UCSD-AML1 (cell line): ENCODE measurements around the gene ZNF598.
A peak's percentile ranks its signal among the peaks of the same experiment; 100 is the strongest.

Source experiments
- DNase-seq: peaks from one replicate; lab custom pipeline; 2025; ENCODE audit not compliant: unreplicated experiment; lab: John Stamatoyannopoulos, UW

The ZNF598 gene

GRCh38 chr16:2009791-2010510 lies at the start of gene ZNF598:
TSS of gene ZNF598 (minus strand) at chr16:2009821.
- DNase-seq, result peak; percentile 89

DNA sequence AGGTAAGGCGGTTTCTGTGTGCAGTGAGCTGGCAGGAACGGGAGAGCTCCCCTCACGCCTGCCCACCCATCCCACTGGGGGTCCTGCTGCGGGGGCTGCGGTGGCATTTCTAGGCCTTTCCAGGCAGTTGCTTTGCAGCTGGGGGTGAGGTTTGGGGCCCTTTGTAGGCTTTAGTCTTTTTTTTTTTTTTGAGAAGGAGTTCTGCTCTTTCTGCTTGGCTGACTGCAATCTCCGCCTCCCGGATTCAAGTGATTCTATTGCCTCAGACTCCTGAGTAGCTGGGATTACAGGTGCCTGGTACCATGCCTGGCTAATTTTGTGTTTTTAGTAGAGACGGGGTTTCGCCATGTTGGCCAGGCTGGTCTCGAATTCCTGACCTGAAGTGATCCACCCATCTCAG lies 49.3 kb upstream of the ZNF598 start:
- no peak for DNase-seq

- no peak for DNase-seq
These were observed 48.8 kb upstream of the ZNF598 start for GRCh38 chr16:2058420-2058819.

GRCh38 chr16:2057438-2057837 lies 47.8 kb upstream of the ZNF598 start:
- DNase-seq, result no peak

DNA sequence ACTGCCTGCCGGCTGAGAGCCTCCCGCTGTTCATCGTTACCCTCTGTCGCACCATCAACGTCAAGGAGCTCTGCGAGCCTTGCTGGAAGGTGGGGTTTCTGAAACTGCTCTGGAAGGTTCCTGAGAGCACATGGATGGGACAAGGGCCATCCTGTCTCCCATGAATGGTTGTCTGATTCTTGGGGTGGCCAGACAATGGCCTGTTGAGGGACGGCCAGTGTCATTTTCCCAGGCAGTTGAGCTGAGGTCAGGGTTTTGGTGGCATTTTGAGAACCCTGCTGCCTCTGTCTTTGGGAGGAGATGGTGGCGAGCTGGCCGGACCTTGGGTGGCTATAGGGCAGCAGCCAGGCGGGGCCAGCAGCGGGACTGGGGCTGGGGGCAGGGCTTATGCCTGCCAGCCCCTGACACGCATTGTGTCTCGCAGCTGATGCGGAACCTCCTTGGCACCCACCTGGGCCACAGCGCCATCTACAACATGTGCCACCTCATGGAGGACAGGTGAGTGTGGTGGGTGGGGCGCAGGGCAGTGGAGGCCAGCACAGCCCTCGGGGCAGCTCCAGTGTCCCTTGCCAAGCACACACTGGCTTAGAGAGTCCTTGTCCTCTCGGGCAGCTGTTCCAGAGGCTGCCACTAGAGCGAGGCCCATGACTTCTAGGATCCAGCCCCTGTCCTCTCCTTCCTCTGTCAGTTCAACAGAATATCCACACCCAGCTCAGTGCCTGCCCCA lies 47.2 kb upstream of the ZNF598 start:
- peak; percentile 21 for DNase-seq

DNA sequence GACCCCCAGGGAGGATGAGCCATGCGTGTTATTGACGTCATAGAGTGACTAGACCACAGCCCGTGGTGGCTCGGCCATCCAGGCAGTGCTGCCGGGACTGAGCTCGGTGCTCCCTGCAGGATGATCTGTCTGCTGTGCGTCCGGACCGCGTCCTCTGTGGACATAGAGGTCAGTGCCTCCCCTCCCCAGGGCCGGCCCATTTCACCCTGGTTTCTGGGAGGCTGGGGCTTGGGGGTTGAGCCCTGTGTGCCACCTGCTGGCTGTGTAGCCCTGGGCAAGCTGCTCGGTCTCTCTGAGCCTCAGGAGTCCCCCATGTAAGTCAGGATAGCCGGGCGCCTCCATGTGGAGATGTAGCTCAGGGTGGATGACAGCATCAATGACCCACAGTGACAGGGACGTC lies 46.5 kb upstream of the ZNF598 start:
- DNase-seq, result no peak

DNA sequence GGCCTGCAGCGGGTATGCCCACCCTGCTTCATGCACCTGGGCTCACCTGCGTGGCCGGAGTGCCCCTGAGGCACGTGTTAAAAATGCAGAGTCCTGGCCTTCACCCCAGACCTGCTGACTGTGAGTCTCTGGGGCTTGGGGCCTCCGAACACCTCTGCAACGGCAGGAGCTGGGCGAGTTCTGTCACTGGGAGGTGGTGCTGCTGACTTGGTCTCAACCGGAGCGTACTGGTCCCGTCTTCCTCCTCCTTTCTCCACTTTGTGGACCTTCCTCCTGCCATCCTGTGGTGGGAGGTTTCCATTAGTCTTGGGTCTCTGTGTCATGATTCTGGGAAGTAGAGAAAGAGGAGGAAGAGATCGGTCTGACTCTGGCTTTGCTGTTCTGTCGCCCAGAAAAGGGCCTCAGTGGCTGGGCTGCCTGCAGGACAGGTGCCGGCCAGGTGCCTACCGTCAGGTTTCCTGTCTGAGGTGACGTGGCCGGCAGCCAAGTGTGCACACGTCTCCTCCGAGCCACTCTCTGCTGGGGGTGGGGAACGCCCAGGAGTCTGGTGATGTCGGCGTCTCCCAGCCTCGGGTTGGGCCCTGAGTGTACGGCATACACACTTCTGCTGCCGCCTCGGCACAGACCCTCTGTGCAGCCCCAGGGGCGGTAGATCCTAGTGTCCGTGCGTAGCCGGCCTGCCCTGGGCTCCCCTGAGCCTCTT lies 45.1 kb upstream of the ZNF598 start:
- no peak for DNase-seq

DNA sequence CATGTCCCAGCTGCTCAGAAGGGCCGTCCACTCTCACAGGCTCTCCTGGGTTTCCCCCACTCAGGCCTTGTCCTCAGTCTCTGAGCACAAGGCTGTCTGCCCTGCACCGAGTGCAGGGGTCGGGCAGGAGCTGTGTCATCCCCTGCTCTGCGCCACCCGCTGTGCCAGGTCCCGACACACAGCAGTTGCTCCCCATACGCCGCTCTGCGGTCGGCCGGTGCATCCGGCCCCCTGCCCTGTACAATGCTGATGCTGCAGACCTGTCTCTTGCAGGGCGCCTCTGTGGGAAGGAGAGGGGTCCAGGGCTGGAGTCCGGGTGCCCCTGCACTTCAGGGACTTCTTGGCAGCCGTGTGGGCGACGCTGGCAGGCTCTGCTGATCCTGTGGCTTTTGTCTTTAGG lies 44.3 kb upstream of the ZNF598 start:
- DNase-seq, result no peak

- DNase-seq, result no peak
These were observed 43.6 kb upstream of the ZNF598 start for GRCh38 chr16:2053211-2053610.

GRCh38 chr16:2048116-2048543 lies 38.5 kb upstream of the ZNF598 start:
- no peak for DNase-seq

GRCh38 chr16:2047330-2048115 lies 37.9 kb upstream of the ZNF598 start, which contains the start of the genes NTHL1 and TSC2:
TSS of gene NTHL1 (minus strand) at chr16:2047834. CDS start at chr16:2047823, 11 bp downstream.
TSS of gene TSC2 (plus strand) at chr16:2047985. CDS start at chr16:2048616, 631 bp downstream.
- DNase-seq, result peak; percentile 96

- no peak for DNase-seq
These were observed 37.3 kb upstream of the ZNF598 start for GRCh38 chr16:2046893-2047329.

GRCh38 chr16:2045965-2046892 lies 36.6 kb upstream of the ZNF598 start:
- no peak for DNase-seq

DNA sequence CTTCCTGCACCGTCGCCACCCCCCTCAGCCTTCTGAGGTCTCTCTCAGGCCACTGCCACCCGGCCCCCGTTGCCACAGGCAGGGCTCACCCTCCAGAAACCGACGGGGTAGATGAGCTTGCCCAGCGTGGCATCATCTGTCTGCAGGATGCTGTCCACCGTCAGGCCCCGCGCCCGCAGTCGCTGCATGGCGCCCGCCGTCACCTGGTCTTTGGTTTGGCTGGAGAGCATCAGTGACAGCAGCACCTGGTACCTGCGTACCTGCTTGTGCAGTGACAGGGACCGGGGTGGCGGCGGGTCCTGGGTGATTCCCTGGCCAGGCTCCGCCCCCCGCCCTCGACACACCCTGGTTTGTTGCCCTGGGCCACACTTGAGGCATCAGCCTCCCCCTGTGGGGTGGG lies 34.9 kb upstream of the ZNF598 start:
- no peak for DNase-seq

DNA sequence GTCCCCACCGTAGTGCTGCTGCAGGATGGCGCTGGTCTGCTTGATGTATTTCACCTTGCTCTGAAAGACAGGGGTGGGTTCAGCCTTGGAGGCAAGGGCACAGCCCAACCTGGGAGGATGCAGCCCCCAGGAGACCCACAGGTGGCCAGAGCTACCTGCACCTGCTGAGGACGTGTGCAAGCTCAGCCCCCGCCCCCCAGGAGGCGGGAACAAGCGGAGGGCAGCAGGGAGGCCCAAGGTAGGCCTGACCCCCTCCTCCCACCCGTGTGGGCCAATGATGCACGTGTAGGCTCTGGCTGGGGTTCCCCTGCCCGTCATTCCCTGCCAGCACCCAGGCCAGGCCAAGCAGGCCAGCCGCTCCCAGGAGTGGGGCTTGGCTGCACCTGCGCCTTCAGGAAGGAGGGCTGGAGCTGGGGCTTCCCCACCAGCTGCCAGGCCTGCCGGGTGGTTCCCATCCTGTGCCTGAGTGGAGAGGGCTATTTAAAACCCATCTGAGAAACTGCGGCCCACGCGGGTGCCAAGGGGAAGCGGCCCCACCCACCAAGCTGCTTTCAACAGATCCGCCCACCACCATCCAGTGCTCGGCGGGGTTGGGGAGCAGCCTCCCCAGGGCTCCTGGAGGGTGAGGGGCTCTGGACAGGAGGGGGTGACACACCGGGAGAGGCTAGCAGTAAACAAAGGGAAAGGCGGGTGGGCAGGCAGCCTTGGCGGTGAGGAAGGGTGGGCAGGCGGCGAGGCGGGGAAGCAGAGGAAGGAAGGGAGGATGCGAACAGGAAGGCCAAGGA lies 34.2 kb upstream of the ZNF598 start:
- peak; percentile 71 for DNase-seq

- no peak for DNase-seq
These were observed 33.5 kb upstream of the ZNF598 start for GRCh38 chr16:2042986-2043666.

- DNase-seq, result no peak
These were observed 32.8 kb upstream of the ZNF598 start for GRCh38 chr16:2042171-2042985.
